NK-92 (cell line): ENCODE measurements around the gene PHB1.
"Not testable (repeated sequence)": the region's sequence is repeated elsewhere in the genome, so short reads cannot be mapped to it uniquely, and the experiment has no call there.

Experiments
- DNase-seq: peaks from one replicate; lab custom pipeline; 2025; ENCODE audit not compliant: unreplicated experiment; lab: John Stamatoyannopoulos, UW

Gene PHB1

GRCh38 chr17:49381793-49382192 lies 32.9 kb downstream of the PHB1 start:
- no peak for DNase-seq

- DNase-seq: no peak
Measured at GRCh38 chr17:49381033-49381432, 33.6 kb downstream of the PHB1 start.

GRCh38 chr17:49379926-49380325 lies 34.8 kb downstream of the PHB1 start:
- DNase-seq: no peak

- DNase-seq: no peak
Measured at GRCh38 chr17:49378311-49378710, 36.4 kb downstream of the PHB1 start.

- no peak for DNase-seq
Measured at GRCh38 chr17:49375544-49375943, 39.1 kb downstream of the PHB1 start.

GRCh38 chr17:49373115-49373514 lies 41.6 kb downstream of the PHB1 start:
- no peak for DNase-seq

- DNase-seq: no peak
Measured at GRCh38 chr17:49372425-49372824, 42.3 kb downstream of the PHB1 start.

GRCh38 chr17:49370971-49371834 lies 43.5 kb downstream of the PHB1 start:
- no peak for DNase-seq

- no peak for DNase-seq
Measured at GRCh38 chr17:49369760-49370159, 44.9 kb downstream of the PHB1 start.

GRCh38 chr17:49369089-49369488 lies 45.6 kb downstream of the PHB1 start:
- no peak for DNase-seq

GRCh38 chr17:49365667-49366066 lies 49.0 kb downstream of the PHB1 start:
- DNase-seq: no peak

- not testable (repeated sequence) for DNase-seq
Measured at GRCh38 chr17:49365126-49365525, 49.6 kb downstream of the PHB1 start.

GRCh38 chr17:49364119-49364518 lies 50.6 kb downstream of the PHB1 start:
- DNase-seq: no peak

GRCh38 chr17:49363251-49363650 lies 51.4 kb downstream of the PHB1 start:
- DNase-seq: no peak

- DNase-seq: no peak
Measured at GRCh38 chr17:49362723-49363117, 52.0 kb downstream of the PHB1 start.

- peak; percentile 73 for DNase-seq
Measured at GRCh38 chr17:49361902-49362722, 52.6 kb downstream of the PHB1 start, which contains the start of gene ZNF652. Gene ZNF652, minus strand, starts transcription at chr17:49362250. Its CDS starts 44,525 bp downstream, at chr17:49317725.

GRCh38 chr17:49361129-49361901 lies 53.4 kb downstream of the PHB1 start:
- peak; percentile 19 for DNase-seq

- DNase-seq: no peak
Measured at GRCh38 chr17:49360796-49361128, 53.9 kb downstream of the PHB1 start.

- no peak for DNase-seq
Measured at GRCh38 chr17:49359990-49360795, 54.5 kb downstream of the PHB1 start.

- no peak for DNase-seq
Measured at GRCh38 chr17:49358641-49359247, 55.9 kb downstream of the PHB1 start.
